Mucosa of descending colon (tissue), 3 donors: Measurements from ENCODE around the gene ARHGEF28. TPM values are rescaled to one million over a fixed set of nuclear protein-coding genes. Genes with fewer than 3 reads are reported as not detected.

Source experiments
- ATAC-seq: fragments of 200-7000 bp; cut with Tn5 transposase; one replicate; pipeline ENCODE4 v1.9.1; 2020; ENCODE audit warnings: mild to moderate bottlenecking, moderate library complexity
- DNase-seq, 3 donors: peaks; one replicate each; pipeline ENCODE4 v3.0.0-alpha.2; 2020
- H3K36me3 ChIP-seq: fragments of 200-600 bp; one replicate; pipeline ENCODE4 v1.8.0; 2021; ENCODE audit warnings: low read depth, mild to moderate bottlenecking
- H3K4me1 ChIP-seq: fragments of 200-600 bp; one replicate; pipeline ENCODE4 v1.8.0; 2021; ENCODE audit warnings: low read depth, mild to moderate bottlenecking
- H3K4me3 ChIP-seq: fragments of 200-600 bp; one replicate; pipeline ENCODE4 v1.8.0; 2021; ENCODE audit warnings: mild to moderate bottlenecking
- H3K9me3 ChIP-seq: fragments of 200-600 bp; one replicate; pipeline ENCODE4 v1.8.0; 2021; ENCODE audit warnings: mild to moderate bottlenecking
- CTCF ChIP-seq: fragments of 200-600 bp; IDR thresholded peaks from one replicate; pipeline ENCODE4 v1.8.0; 2022; ENCODE audit warnings: antibody characterized with exemption, mild to moderate bottlenecking
- intact Hi-C, 2 donors: fragments of 100-400 bp; cut with DNase I in 1 of 2; cut with micrococcal nuclease in 1 of 2; formaldehyde crosslinking; loops; one replicate each; pipeline versions ENCODE4 v1.11.0 to v1.11.1; 2022; cut with DNase I, micrococcal nuclease
- total RNA-seq, 3 donors: library from RNA; stranded (reverse); fragmentation: NEBNext Ultra II Directional in 2 of 3; extraction: Animal tissue kit (Norgen Biotek cat#: 25700) in 2 of 3; gene quantifications; one replicate each; pipeline versions ENCODE4 v1.2.1 to v1.2.4, GENCODE V29; 2021 to 2023
- donor health status: DM: no; HTN: no; CAD: no; lungs with moderate emphysema.
- donor health status: DM: no; HTN: no; CAD: no.
- donor health status: DM: no; HTN: yes; CAD: no.

The ARHGEF28 gene
- total RNA-seq, 3 donors from 2014 or later: 5.4 to 21.7 (median 11.6) TPM

GRCh38 chr5:73830646-73831045, 204.7 kb downstream of the ARHGEF28 start:
- no peak for DNase-seq
- intact Hi-C loops: no loop called here
- TF ChIP-seq CTCF: no peak
- H3K36me3 ChIP-seq: no peaks in the 10 kb centered on the region
- peaks cover 4% of the 10 kb centered on the region for H3K4me1 ChIP-seq
- no peak overlapping the region for H3K4me3 ChIP-seq
- H3K9me3 ChIP-seq: no peaks in the 10 kb centered on the region
- no peak for ATAC-seq

- H3K4me1 ChIP-seq: peaks cover 4% of the 10 kb centered on the region
- no peak for TF ChIP-seq CTCF
- H3K4me3 ChIP-seq: no peak overlapping the region
- no peaks in the 10 kb centered on the region for H3K9me3 ChIP-seq
- intact Hi-C loops: no loop called here
- no peaks in the 10 kb centered on the region for H3K36me3 ChIP-seq
- DNase-seq (no peak), ATAC-seq (peak; percentile 78)
These were observed 205.1 kb downstream of the ARHGEF28 start for GRCh38 chr5:73831066-73831465.

- TF ChIP-seq CTCF: no peak
- intact Hi-C loops: no loop called here
- Histone ChIP-seq H3K4me1 (peaks cover 4% of the 10 kb centered on the region), H3K36me3 (no peaks in the 10 kb centered on the region), H3K4me3 (no peak overlapping the region), H3K9me3 (no peaks in the 10 kb centered on the region)
- ATAC-seq: no peak
- DNase-seq: no peak
These were observed 208.7 kb downstream of the ARHGEF28 start for GRCh38 chr5:73834693-73835092.

- intact Hi-C loops: no loop called here
- Histone ChIP-seq H3K36me3 (no peaks in the 10 kb centered on the region), H3K4me3 (no peak overlapping the region), H3K4me1 (peaks cover 3% of the 10 kb centered on the region), H3K9me3 (no peaks in the 10 kb centered on the region)
- ATAC-seq (no peak), DNase-seq (no peak)
- TF ChIP-seq CTCF: no peak
These were observed 209.7 kb downstream of the ARHGEF28 start for GRCh38 chr5:73835726-73836125.

GRCh38 chr5:73836607-73837006, 210.6 kb downstream of the ARHGEF28 start:
- Histone ChIP-seq H3K9me3 (no peaks in the 10 kb centered on the region), H3K4me3 (no peak overlapping the region), H3K36me3 (no peaks in the 10 kb centered on the region), H3K4me1 (no peaks in the 10 kb centered on the region)
- TF ChIP-seq CTCF: no peak
- DNase-seq: no peak
- intact Hi-C loops: no loop called here
- peak; percentile 52 for ATAC-seq

- H3K9me3 ChIP-seq: no peaks in the 10 kb centered on the region
- no peak overlapping the region for H3K4me3 ChIP-seq
- DNase-seq (no peak), ATAC-seq (no peak)
- no peaks in the 10 kb centered on the region for H3K36me3 ChIP-seq
- H3K4me1 ChIP-seq: no peaks in the 10 kb centered on the region
- intact Hi-C loops: no loop called here
- TF ChIP-seq CTCF: no peak
These were observed 212.9 kb downstream of the ARHGEF28 start for GRCh38 chr5:73838901-73839300.
